GM19023 (cell line): ENCODE results near the gene PEAK1.

Experiments used
- ATAC-seq: cut with Tn5 transposase; IDR thresholded peaks from one replicate; pipeline ENCODE4 v1.9.1; 2021; ENCODE audit warnings: mild to moderate bottlenecking, moderate library complexity; ENCODE audit not compliant: unreplicated experiment

Gene PEAK1

DNA sequence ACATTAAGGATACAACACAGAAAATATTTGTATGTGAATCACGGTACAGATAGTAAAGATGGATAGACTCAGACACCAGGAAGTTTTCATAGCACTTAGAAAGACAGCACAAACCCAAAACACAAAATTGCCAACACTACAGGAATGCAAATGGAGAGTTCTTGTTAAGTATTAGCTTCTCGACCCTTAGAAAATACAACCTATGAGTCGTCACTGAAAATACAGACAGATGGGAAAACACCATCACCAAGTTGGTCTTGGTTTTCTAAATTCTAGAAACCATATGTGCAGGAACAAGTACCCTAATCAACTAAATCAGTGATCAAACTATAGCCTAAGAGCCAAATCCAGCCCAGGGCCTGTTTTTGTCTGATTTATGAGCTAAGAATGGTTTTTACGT, 50.7 kb downstream of the PEAK1 start:
- no peak for ATAC-seq

DNA sequence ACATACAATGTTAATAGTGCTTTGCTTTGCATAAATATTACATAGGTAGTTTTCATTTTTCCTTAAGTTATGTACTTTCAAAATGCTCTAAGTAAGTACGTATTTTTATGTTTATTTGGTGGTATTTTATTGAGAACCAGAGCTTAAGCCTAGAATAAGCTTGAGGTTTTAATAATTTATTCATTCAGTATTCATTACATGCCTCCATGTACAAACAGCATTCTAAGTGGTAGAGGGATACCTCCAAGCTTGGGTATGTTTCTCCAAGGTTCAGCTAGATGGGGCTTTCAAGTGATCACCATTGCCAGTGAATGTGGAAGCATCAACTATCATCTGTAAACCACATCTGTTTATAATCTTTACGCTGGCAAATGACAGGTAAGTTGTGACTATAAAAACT, 52.3 kb downstream of the PEAK1 start:
- no peak for ATAC-seq

DNA sequence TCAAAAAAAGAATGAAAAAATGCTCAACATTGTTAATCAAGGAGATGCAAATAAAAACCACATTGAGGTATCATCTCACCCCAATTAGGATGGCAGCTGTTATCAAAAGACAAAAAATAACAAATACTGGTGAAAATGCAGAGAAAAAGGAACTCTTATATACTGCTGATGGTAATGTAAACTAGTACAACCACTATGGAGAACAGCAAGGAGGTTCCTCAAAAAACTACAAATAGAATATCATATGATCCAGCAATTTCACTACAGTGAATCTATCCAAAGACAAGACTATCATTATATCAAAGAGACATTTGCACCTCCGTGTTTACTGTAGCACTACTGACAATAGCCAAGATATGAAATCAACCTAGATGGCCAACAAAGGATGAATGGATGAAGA, 58.4 kb downstream of the PEAK1 start:
- no peak for ATAC-seq

DNA sequence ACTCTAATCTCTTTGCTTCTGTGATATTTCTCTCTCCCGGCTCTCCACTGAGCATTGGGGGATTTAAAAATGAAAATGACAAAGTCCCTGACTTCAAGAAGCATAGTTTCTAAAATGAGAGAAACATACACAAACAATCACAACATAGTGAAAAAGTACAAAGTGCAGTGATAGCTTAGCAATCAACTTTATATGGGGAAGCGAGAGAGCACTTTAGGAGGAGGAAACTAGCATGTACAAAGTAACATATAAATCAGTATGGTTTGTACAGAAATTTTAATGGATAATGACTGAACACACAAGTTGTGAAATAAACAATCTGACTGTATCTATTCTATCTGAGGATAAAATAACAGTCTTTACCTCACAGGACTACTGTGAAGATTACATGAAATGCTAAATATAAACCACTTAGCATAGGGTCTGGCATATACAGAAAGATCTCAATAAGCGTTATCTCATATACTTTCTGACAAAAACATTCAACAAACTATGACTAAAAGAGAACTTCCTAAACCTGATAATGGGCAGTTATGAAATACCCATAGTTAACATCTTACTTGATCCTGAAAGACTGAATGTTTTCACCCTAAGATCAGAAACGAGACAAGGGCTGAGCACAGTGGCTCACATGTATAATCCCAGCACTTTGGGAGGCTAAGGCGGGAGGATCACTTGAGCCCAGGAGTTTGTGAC, 61.2 kb downstream of the PEAK1 start:
- no peak for ATAC-seq

DNA sequence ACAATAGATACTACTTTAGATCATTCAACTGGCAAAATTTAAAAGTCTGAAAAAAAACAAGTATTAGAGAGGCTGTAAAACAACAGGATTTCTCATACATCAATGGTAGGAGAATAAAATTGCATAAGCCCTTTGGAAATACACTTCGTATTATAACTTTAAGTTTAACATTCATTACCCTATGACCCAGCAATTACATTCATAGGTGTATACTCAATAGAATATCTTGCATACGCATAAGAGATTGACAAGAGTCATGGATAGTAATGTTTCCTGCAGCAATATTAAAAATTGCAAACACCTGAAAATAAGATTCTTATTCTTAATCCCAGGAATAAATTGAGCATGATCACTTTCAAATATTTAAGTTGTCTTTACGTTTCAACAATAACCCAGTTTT, 63.6 kb downstream of the PEAK1 start:
- no peak for ATAC-seq

DNA sequence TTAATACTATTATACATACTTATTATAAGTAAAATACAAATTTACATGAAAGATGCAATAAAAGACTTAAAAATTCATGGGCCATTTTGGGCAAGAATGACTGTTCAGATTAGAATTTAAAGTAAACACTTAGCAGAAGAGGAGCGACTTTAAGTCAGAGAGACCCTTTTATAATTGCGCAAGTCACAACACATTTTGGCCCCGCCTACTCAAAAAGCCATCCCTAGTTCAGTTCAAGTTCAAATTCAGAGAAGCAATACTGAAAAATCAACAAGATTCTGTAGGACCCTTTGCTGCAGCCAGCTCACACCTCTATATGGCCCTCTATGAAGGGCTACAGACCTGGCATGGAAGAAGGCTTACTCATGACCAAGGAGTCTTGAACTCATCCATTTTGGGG, 64.6 kb downstream of the PEAK1 start:
- no peak for ATAC-seq

DNA sequence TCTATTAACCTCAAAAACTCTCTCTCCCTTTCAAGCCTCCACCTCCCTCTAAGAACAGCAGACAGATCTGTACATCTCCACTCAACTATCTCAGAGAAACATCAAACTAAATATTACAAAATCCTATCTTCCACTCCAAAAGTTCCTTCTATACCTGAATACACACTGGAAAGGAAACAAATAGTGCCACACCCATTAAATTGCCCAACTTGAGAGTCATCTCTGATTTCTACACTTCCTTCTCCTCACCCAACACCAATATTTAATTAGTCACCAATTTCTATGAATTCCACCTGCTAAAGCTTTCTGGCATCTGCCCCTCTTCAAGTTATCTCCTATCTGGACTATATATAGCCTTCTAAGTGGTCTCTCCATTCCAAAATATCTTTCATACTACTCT, 65.8 kb downstream of the PEAK1 start:
- no peak for ATAC-seq

DNA sequence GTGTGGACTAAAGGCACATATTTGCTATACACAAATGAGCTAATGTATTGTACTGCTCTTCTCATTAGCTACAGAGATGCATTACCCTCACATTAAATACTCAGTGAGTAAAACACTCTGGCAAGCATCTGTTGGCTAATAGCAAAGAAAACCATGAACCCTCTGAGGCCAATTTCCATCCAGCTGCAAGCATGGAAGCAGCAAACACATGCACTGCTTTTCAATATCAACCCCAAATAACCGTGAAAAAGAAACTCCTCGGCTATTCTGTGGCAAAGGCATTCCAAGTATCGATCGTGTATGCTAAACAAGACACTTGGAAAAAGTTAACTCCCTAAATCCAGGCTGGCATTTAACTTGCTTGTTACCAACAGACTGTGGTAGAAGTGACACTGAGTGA, 67.0 kb downstream of the PEAK1 start:
- ATAC-seq = no peak

DNA sequence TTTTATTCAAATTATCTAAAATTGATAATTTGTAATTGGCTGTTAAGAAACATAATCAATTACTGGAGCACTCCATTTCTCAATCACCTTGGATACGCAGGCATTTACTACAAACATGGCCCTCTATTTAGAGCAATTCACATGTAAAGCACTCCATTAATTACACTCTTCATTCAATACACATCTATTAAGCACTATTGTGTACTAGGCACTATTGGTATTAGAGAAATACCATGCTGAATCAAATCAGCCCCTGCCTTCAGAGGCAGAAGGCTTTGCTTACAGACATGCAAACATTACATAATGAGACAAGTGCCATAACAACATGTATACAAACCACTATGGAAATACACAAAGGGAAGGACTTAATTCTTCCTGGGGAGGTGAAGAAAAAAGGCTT, 69.1 kb downstream of the PEAK1 start:
- ATAC-seq = no peak

DNA sequence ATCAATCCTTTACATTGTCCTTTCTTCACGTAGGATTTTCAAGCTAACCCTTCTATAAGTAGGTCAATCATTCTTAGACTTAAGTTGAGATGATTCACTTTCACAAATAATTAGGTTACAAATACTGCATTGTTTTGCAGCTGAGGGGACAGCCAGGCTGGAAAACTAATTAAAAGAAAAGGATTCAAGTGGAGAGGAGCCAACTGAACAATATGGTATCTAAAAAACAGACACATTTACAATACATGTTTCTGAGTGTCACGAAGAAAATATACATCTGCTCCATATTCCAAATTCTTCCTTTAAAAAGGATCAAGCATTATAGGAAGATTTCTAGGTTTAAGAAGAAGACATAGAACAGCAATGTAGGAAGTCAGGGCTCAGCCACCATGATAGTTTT, 70.2 kb downstream of the PEAK1 start:
- ATAC-seq = no peak

DNA sequence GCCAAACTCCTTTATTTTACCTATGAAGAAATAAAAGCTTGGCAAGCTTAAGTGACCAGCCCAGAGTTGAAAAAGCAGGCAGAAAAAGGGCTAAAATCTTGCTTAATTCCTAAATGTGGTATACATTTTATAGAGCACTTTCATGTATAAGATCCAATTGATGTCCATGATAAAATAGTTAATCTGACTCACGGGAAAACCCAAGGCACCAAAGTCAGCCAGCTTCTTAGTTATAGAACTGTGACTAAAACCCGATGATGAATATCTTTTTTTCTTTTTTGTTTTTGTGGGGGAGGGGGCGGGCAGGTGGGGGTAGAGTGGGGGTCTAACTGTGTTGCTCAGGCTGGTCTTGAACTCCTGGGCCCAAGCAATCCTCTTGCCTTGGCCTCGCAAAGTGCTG, 71.4 kb downstream of the PEAK1 start:
- no peak for ATAC-seq

DNA sequence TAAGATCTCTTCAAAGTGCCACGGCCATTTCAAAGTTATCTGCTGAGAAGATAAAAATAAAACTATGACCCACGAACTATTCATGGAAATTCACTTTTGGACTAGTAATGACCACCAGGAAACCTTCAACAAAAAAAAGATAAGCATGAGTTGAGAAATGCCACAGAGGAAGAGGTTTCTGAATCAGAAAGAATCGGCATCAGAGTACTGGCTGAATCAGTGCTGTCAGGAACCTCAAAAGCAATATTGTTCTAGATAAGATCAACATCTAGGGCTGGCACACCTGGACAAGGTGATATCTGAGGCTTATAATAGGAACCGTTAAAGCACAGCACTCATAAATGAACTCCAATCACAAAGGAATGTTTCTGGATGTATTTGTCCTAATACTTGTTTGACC, 72.7 kb downstream of the PEAK1 start:
- ATAC-seq = no peak

DNA sequence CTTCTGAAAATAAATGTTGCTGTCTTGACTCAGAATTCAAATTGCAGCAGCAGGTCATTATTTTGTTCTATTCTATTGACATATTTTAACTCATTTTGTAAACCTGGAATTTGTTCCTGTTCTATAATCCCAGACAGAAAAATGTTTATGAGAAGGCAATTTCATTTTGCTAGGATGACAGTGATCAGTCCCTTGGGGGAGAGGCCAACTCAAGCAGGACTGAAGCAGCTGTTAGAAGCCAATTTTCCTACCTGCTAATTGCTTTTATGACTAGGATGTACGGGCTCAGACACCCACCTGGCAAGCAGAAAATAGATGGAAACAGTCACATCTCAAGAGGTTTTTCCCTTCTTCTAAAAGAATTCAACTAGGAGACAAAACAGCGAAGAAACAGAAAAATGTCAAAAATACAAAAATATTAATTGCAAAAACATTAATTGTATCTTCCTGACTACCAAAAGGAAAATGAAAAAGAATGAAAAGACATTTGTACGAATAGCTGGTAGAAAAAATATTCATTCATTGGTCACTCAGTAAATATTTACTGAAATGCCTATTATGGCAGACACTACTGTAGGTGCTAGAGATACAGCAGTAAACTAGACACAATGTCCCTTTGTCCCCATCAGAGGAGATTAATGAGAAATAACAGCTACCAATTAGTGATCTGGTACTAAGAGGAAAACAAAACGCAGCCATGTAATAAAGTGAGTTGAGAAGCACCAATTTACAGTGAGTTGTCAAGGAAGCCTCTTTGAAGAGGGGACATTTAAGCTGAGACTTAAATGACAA, 73.5 kb downstream of the PEAK1 start:
- no peak for ATAC-seq

DNA sequence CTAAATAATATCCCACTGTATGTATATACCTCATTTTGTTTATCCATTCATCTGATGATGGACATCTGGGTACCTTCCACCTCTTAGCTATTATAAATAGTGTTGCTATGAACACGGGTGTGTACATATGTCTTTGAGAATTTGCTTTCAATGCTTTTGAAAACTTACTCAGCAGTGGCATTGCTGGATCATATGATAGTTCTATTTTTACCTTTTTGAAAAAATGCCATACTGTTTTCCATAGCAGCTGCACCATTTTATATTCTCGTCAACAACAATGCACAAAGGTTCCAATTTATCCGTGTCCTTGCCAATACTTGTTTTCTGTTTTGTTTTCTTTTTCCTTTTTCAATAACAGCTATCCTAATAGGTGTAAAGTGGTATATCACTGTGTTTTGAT, 77.1 kb downstream of the PEAK1 start:
- no peak for ATAC-seq

DNA sequence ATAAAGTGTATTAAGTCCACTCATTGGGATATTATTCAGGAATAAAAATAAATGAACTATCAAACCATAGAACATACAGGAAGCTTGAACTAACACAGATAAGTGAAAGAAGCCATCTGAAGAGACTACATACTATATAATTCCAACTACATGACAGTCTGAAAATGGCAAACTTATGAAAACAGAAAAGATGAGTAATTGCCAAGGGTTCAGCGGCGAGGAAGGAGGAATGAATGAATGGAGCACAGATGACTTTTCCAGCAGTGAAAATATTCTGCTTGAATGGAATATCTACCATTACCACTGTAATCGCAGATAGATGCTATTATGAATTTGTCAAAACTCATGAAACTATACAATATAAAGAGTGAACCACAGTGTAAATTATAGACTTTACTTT, 79.7 kb downstream of the PEAK1 start:
- ATAC-seq = no peak

DNA sequence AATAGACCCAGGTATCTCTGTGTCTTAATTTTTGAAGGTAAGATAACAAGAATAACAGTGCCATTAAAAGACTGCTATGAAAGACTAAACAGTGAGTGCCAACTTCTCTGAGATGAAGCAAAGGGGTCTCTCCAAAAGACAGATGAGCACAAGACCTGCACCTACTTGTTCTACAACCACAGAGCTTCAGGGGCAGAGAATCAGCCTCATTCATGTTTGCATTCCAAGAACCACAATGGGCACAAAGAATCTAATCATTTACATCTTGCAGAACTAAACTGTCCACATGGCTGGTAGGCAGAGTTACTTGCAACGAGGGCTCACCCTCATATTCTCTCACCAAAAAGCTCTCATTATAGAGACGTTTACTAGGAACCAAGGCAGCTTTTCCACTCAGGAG, 83.9 kb downstream of the PEAK1 start:
- ATAC-seq = no peak

DNA sequence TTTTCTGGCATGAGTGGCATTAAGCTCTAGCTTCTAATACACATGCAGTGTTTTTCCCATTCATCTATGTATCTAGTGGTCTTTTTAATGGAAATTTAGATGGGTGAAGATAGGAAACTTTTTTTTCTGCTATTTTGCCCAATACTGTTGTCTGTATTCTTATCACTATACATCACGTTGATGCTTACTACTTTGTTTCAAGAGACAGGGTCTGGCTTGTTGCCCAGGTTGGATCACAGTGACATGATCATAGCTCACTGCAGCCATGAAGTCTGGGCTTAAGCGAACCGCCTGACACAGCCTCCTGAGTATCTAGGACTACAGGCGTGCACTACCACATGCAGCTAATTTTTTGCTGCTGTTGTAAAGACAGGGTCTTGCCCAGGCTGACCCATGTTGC, 84.6 kb downstream of the PEAK1 start:
- ATAC-seq = no peak

DNA sequence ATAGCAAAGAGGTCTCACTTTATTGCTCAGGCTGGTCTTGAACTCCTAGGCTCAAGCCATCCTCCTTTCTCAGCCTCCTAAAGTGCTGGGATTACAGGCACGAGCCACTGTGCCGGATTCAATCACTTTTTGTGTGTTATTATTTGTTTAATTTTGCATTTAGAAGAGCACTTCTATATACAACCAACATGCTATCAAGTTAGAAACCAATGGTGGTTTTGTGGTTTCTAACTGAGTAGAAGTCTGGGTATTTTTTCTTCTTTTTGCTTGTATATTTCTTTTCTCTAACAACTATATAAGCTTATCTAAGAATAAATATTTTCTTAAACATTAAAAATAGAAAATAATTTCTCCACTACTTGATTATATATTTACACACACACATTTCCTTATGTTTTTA, 86.7 kb downstream of the PEAK1 start:
- no peak for ATAC-seq

DNA sequence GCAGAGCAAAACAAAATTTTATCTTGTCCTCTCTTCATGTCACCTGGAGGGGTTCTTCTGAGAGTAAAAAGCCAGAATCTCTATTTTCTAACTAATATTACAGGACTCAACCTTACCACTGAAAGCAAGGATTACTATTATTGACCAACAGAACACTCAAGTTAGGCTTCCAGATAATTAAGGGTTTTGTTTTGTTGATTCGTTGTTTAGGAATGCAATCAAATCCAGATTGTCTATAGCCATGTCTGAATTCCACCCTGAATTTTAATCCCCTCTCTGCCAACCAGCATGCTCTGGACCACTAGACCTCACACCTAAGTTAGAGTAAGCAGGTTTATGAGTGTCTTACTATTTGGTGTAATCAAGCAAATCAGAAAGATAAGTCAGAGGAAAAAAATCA, 90.7 kb downstream of the PEAK1 start:
- no peak for ATAC-seq

DNA sequence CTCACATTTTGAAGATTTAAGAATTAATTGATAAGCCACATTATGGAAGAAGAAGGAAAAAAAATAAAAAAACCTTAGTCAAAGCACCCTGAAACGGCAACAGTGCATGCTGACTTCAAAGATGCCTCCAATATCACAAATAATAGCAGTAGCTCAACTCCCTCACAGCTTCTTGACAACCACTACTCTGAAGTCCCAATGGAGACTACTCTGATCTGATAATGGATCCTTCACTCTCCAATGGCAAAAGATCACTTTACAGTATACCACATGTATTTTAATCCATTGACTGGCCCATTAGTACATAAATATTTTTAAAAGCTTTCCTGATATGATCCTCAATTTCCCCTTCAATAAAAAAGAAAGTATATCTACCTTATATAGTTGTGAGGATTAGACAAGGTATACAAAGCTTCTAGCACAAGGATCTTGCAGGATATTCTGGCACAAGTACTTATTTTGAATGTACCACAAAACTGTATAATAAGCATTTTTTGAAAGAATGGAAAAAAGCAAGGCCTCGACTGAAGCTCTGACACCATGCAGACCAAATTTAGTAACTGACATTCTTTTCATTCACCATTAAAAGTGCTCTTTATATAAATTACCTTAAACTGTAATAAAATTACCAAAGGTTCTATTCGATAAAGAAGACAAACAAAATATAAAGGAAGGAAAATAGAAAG, 91.9 kb downstream of the PEAK1 start:
- no peak for ATAC-seq

DNA sequence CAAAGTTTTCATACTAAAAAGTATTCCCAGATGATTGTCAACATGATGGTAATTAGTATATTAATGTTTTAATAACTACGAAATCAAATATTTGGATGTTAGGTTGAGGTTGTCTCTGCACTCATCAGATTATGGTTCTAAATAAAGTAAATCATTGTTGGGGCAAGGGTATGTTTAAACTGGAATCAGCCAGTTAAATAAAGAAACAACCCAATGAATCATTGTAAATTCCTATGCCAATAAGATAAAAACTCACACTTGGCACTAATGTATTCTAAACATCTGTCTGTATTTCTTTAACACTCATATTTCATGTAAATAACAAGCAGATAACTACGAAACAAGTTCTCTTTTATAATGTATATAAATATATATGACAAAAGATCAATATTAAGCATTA, 92.7 kb downstream of the PEAK1 start:
- ATAC-seq = no peak

DNA sequence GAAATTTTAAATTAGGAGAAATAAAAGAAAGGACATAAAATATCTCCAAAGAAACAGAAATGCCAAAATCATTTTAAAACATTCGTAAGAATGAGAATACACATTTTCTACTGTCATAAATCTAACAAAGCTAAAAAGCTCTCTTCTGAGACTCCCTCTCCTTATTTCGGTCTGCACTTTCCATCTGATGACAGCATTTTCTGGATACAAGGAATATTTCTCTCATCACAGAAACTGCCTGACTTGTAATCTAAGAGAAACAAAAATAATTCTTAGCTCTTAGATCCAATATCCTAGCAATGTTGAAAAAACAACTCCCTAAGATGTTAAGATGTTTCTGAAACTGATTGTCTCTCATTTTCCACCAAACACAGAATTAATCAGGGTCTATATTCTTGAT, 93.5 kb downstream of the PEAK1 start:
- no peak for ATAC-seq
